GM18526 (cell line): ENCODE measurements around the gene CASP8AP2.

Source experiments
- POLR2A ChIP-seq: IDR thresholded peaks from 3 replicates; pipeline ENCODE4 v1.6.1; 2011; ENCODE audit not compliant: insufficient read length; ENCODE audit errors: extremely low read depth

CASP8AP2 gene

DNA sequence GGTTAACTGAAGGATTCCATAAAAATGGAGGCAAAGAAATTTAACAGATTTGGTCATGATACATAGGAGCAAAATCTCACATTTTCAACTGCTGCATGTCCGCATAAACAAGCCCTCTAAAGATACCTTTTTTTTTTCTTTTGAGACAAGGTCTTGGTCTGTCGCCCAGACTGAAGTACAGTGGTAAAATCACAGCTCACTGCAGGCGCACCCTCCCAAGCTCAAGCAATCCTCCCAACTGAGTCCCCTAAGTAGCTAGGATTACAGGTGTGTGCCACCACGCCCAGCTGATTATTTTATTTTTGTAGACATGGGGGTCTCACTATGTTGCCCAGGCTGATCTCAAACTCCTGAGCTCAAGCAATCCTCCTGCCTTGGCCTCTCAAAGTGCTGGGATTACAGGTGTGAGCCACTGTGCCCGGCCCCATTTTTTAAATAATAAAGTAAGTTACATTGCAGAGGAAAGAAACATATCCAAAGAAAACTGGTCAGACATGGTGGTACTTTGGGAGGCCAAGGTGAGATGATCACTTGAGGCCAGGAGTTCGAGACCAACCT is 23.8 kb upstream of the CASP8AP2 start:
- TF ChIP-seq POLR2A: no peak

DNA sequence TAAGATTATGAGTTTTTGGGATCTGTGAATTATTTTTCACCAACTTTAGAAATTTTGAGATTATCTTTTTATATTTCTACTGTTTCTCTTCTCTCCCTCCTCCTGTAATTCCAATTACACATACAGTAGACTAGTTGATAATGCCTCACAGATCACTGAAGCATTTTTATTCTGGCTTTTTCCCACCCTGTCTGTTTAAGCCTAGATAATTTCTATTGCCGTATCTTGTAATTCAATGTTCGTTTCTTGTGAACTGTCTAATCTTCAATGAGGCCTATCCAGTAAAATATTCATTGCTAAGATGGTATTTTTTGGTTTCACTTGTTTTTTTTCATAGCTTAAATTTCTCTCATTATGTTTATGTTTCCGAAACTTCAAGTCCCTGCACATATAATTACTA is 22.1 kb upstream of the CASP8AP2 start:
- TF ChIP-seq POLR2A: no peak

- no peak for TF ChIP-seq POLR2A
Observed at GRCh38 chr6:89817481-89817880, 12.2 kb upstream of the CASP8AP2 start.

GRCh38 chr6:89818977-89819335 is 10.7 kb upstream of the CASP8AP2 start:
- no peak for TF ChIP-seq POLR2A

DNA sequence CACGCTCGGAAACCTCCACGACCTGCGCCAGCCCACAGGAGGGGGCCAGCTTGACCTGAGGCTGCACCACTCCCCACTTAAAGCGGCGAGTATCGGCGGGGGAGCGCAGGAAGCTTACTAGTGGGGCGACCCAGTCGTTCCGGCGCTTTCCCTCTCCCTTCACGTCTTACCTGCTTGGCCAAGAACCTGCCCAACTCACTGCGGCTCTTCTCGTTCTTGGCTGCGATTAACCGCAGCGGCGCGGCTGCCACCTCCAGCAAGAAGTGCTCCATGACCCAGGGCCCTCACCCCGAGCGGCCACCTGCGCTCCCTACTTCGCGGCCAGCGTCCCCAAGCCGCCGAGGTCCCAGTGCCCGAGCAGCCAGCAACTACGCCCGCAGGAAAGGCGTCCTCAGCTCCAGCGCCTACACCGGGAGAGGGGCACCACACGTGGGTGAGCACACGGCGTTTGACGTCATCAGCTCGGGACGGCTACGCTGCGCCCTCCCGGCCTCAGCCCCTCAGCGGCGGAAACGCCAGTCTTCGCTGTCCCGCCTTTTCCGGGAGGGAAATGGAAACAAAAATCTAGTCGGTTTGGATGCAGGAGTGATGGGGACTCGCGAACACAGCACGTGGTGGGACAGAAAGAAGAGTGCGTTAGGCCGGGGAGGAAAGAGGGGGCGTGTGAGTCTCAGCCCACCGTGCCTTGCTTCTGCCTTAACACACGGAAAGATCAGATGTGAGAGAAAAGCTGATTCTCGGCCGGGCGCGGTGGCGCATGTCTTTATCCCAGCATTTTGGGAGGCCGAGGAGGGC is 10.1 kb upstream of the CASP8AP2 start, which contains the start of gene MDN1:
Gene MDN1 (minus strand): TSS at position 459 of the 795 bp plus-strand sequence. CDS start 187 bp downstream, at position 272.
- TF ChIP-seq POLR2A: peak; percentile 78

DNA sequence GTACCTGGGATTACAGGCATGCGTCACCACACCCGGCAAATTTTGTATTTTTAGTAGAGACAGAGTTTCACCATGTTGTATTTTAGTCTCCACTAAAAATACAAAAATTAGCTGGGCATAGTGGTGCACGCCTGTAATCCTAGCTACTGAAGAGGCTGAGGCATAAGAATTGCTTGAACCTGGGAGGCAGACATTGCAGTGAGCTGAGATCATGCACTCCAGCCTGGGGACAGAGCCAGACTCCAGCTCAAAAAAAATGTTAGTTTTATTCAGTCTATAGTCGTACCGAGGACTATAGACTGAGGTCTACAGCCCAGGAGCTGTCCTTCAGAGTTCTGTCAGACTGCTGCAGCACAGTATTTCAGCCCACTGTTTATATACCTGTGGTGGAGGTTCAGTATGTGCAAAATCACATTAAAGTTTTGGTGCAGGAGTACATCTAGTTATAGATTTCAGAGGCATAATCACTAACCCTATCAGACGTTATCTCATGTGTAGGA is 3.6 kb upstream of the CASP8AP2 start:
- no peak for TF ChIP-seq POLR2A

DNA sequence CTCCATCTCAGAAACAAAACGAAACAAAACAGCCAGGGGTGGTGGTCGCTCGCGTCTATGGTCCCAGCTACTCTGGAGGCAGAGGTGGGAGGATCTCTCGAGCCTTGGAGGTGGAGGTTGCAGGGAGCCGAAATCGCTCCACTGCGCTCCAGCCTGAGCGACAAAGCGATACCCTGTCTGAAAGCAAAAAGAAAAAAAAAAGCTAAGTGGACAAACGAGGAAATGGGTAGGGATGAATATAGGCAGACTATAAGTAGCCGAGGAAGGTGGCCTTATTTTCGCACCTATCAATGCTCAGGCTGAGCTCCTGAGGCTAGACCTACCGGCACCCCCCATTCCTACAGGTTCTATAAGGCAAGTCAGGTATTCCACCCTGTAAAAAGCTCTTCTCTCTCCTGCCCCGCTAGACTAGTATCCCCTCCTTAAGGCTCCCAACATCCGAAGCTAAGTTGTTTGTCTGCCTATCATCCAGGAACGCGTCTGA is 650 bp upstream of the CASP8AP2 start:
- no peak for TF ChIP-seq POLR2A

GRCh38 chr6:89830170-89830809 is 610 bp downstream of the CASP8AP2 start:
- TF ChIP-seq POLR2A: no peak

DNA sequence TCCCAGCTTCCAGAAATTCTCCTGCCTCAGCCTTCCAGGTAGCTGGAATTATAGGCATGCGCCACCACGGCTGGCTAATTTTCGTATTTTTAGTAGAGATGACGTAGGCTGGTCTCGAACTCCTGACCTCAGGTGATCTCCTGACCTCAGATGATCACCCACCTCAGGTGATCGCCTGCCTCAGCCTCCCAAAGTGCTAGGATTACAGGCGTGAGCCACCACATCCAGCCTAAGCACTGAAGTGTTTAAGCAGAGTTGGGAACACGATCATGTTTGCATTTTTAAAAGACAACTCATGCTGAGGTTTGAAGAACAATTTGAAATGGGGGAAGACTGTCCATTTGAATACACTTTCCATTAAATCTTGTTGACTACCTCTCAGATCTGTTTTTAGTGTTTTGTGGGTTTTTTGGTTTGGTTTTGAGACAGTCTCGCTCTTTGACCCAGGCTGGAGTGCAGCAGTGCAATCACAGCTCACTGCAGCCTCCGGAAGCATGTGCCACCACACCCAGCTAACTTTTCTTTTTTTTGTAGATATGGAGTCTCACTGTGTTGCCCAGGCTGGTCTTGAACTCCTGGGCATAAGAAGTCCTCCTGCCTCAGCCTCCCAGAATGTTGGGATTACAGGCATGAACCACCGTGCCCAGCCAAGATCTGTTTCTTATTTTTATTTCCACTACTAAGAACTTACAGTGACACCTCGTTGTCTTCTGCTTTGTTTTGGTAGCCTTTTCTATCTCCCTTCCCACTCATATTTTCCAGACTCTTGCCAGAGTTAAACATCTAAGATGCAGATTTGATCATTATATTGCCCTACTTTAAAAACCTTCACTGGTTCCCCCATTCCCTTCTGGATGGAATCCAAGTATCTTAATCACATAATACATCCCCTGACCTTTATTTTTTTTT is 5.5 kb downstream of the CASP8AP2 start:
- TF ChIP-seq POLR2A: no peak

- no peak for TF ChIP-seq POLR2A
Observed at GRCh38 chr6:89836639-89837222, 7.1 kb downstream of the CASP8AP2 start.

DNA sequence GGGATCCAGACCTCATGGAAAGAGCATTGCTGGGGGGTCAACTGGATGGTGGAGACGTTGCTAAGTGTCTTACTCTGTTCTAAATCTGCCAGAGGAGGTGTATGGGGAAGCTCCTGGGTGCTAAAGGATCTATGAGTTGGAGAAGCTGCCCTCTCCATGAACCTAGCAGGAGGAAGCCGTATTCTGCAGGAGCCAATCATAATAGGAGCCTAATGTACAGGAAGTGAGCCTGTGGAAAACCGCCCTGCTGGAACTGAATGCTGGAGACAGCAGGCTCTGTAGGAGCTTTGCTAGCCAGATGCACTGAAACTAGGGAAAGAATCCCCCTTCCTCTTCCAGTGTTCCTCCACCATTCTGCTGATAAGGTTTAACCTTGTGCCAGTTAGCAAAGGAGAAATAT is 10.9 kb downstream of the CASP8AP2 start:
- no peak for TF ChIP-seq POLR2A

- TF ChIP-seq POLR2A: no peak
Observed at GRCh38 chr6:89842228-89842627, 12.5 kb downstream of the CASP8AP2 start.

- no peak for TF ChIP-seq POLR2A
Observed at GRCh38 chr6:89843070-89843469, 13.4 kb downstream of the CASP8AP2 start.

DNA sequence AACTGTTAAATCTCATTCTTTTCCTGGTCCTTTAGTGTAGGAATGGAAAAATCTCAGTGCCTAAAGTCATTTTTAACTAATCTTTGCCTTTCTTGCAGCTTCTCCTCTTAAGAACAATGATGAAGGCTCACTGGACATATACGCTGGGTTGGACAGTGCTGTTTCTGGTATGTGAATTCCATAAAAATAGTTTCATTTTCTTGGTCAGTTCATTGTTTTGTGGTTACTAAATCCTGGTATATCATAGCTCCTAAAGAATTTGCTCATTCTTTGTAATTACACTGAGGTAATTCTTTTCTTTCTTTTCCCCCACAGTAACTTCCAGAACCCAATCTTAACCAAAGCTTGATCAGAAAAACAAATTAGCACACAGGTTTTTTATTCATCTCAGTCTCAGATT is 23.4 kb downstream of the CASP8AP2 start:
- TF ChIP-seq POLR2A: no peak

- TF ChIP-seq POLR2A: no peak
Observed at GRCh38 chr6:89858041-89858440, 28.4 kb downstream of the CASP8AP2 start.
